ENCODE data around the gene LUZP2. TPM values are rescaled to one million over a fixed set of nuclear protein-coding genes. Genes with fewer than 3 reads are reported as not detected.

The LUZP2 gene
- total RNA-seq, 2 experiments from 2014 or later = not detected

DNA sequence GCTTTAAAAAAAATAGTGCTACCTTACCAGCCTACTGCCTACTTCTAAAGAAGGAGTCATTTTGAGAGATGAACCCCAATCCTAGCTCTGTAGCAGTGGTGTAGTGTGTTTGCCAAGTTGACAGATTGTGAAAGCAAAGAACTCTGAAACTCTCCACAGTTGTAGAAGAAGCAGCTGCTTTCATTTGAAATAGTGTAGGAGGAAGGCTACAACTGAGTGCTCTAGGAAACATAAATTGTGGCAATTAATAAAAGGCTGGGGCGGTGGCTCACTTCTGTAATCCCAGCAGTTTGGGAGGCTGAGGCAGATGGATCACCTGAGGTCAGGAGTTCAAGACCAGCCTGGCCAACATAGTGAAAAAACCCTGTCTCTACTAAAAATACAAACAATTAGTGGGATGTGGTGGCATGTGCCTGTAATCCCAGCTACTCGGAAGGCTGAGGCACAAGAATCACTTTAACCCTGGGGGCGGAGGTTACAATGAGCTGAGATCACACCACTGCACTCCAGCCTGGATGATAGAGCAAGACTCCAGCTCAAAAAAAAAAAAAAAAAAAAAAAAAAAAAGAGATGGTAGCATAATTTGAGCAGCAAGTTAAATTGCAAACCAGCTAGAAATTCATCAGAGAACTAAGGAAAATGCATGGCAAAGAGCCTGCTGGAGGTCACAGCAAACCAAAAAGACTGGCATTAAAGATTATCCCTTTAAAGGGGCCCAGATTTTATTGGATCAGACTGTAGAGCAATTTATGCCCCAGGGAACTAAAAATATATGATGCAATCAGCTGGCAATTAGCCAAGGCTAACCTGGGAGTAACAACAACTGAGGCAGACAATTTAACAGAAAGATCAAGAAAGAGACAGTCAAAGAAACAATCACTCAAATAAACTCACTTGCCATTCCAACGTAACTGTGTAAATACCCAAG lies 112.6 kb downstream of the LUZP2 start:
- Histone ChIP-seq H3K27me3 (ENCODE audit: control insufficient read depth in 1 of 2, insufficient read depth in 2 of 2, low read length in 2 of 2) (no peaks in the 10 kb centered on the region), H3K4me1 (ENCODE audit: insufficient read depth, low read length) (no peaks in the 10 kb centered on the region), H3K4me3 (ENCODE audit: low read length) (no peak overlapping the region), H3K9me3 (ENCODE audit: control insufficient read depth in 1 of 2, insufficient read depth in 1 of 2, low read length in 2 of 2) (peaks cover 0 to 7% of the 10 kb centered on the region in 2 experiments), H3K27ac (ENCODE audit: low read depth in 1 of 2, low read length in 2 of 2) (no peak overlapping the region), H3K36me3 (ENCODE audit: insufficient read depth, low read length) (no peaks in the 10 kb centered on the region)
- CTCF ChIA-PET = no interaction called here
- H3K9me3 Mint-ChIP-seq = peaks cover 10% of the 10 kb centered on the region
- DNase-seq (no peak), ATAC-seq (ENCODE audit: poor library complexity) (no peak)
- POLR2A ChIA-PET = no interaction called here
- no peaks in the 10 kb centered on the region for H3K4me1 Mint-ChIP-seq (ENCODE audit: low read depth)
- TF ChIP-seq, protein P1, sequence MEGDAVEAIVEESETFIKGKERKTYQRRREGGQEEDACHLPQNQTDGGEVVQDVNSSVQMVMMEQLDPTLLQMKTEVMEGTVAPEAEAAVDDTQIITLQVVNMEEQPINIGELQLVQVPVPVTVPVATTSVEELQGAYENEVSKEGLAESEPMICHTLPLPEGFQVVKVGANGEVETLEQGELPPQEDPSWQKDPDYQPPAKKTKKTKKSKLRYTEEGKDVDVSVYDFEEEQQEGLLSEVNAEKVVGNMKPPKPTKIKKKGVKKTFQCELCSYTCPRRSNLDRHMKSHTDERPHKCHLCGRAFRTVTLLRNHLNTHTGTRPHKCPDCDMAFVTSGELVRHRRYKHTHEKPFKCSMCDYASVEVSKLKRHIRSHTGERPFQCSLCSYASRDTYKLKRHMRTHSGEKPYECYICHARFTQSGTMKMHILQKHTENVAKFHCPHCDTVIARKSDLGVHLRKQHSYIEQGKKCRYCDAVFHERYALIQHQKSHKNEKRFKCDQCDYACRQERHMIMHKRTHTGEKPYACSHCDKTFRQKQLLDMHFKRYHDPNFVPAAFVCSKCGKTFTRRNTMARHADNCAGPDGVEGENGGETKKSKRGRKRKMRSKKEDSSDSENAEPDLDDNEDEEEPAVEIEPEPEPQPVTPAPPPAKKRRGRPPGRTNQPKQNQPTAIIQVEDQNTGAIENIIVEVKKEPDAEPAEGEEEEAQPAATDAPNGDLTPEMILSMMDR (IDR thresholded peaks at IDR 0.05) = no peak
- no peak overlapping the region for H3K4me3 Mint-ChIP-seq
- H3K36me3 Mint-ChIP-seq (ENCODE audit: low read depth) = no peaks in the 10 kb centered on the region
- H3K27ac Mint-ChIP-seq = no peak overlapping the region
- H3K27me3 Mint-ChIP-seq = no peaks in the 10 kb centered on the region
- intact Hi-C loops (cut with DNase I, micrococcal nuclease) = no loop called here

DNA sequence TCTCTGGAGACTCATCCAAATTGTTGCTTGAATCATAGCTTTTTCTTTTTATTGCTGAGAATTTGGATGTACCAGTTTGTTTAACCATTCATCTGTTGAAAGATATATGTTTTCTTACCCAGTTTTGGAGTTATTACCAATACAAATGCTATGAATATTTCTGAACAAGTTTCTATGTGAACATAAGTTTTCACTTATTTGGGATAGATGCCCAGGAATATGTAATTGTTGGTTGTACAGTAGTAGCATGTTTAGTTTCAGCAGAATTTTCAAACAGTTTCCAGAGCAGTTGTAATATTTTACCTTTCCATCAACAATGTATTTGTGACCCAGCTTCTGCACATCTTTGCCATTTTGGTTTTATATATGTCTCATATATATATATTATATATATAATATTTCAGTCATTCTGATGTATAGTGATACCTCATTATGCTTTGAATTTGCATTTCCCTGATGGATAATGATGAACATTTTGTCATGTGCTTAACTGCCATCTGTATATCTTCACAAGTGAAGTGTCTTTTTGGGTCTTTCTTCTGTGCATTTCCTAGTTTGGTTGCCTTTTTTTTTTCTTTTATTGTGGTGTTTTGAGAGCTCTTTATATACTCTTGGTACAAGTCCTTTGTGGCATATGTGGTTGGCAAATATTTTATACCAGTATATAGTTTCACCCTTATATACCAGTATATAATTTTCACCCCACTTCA lies 118.8 kb downstream of the LUZP2 start:
- ChIA-PET POLR2A (no interaction called here), CTCF (no interaction called here)
- DNase-seq (no peak), ATAC-seq (ENCODE audit: poor library complexity) (no peak)
- H3K36me3 Mint-ChIP-seq (ENCODE audit: low read depth) = no peaks in the 10 kb centered on the region
- Histone ChIP-seq H3K4me3 (ENCODE audit: low read length) (no peak overlapping the region), H3K36me3 (ENCODE audit: insufficient read depth, low read length) (no peaks in the 10 kb centered on the region), H3K4me1 (ENCODE audit: insufficient read depth, low read length) (no peaks in the 10 kb centered on the region), H3K27ac (ENCODE audit: low read depth in 1 of 2, low read length in 2 of 2) (no peak overlapping the region), H3K27me3 (ENCODE audit: control insufficient read depth in 1 of 2, insufficient read depth in 2 of 2, low read length in 2 of 2) (no peaks in the 10 kb centered on the region), H3K9me3 (ENCODE audit: control insufficient read depth in 1 of 2, insufficient read depth in 1 of 2, low read length in 2 of 2) (peaks cover 0 to 4% of the 10 kb centered on the region in 2 experiments)
- peaks cover 4% of the 10 kb centered on the region for H3K9me3 Mint-ChIP-seq
- intact Hi-C loops (cut with DNase I, micrococcal nuclease) = no loop called here
- no peak overlapping the region for H3K27ac Mint-ChIP-seq
- no peak overlapping the region for H3K4me3 Mint-ChIP-seq
- no peaks in the 10 kb centered on the region for H3K27me3 Mint-ChIP-seq
- H3K4me1 Mint-ChIP-seq (ENCODE audit: low read depth) = no peaks in the 10 kb centered on the region
- TF ChIP-seq, protein P1 (IDR thresholded peaks at IDR 0.05) = no peak

DNA sequence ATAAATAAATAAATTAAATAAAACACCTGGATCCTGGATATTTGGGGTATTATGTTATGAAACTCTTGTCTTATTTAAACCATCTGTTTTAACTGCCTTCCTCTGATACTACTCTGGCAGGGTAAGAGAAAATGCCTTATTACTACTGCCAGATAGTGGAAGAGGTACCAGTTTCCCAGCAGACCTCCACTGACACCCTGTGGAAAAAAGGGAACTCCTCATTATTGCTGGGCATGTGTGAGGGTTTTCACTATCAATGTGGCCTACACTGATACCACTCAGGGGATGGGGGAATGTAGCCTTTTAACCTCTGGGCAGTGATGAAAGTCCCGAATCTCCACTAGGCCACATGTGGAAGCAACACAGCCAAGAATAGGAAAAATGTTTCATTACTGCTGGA lies 121.0 kb downstream of the LUZP2 start:
- ChIA-PET POLR2A (no interaction called here), CTCF (no interaction called here)
- Mint-ChIP-seq H3K4me1 (ENCODE audit: low read depth) (no peaks in the 10 kb centered on the region), H3K36me3 (ENCODE audit: low read depth) (no peaks in the 10 kb centered on the region), H3K27ac (no peak overlapping the region), H3K27me3 (no peaks in the 10 kb centered on the region), H3K9me3 (peaks cover 2% of the 10 kb centered on the region), H3K4me3 (no peak overlapping the region)
- intact Hi-C loops (cut with DNase I, micrococcal nuclease) = no loop called here
- Histone ChIP-seq H3K4me3 (ENCODE audit: low read length) (no peak overlapping the region), H3K4me1 (ENCODE audit: insufficient read depth, low read length) (no peaks in the 10 kb centered on the region), H3K27me3 (ENCODE audit: control insufficient read depth in 1 of 2, insufficient read depth in 2 of 2, low read length in 2 of 2) (no peaks in the 10 kb centered on the region), H3K27ac (ENCODE audit: low read depth in 1 of 2, low read length in 2 of 2) (no peak overlapping the region), H3K36me3 (ENCODE audit: insufficient read depth, low read length) (no peaks in the 10 kb centered on the region), H3K9me3 (ENCODE audit: control insufficient read depth in 1 of 2, insufficient read depth in 1 of 2, low read length in 2 of 2) (peaks cover 0 to 3% of the 10 kb centered on the region in 2 experiments)
- TF ChIP-seq, protein P1 (IDR thresholded peaks at IDR 0.05) = no peak
- DNase-seq (no peak), ATAC-seq (ENCODE audit: poor library complexity) (no peak)
